Measurements from ENCODE around the gene SELPLG. TPM values are rescaled to one million over a fixed set of nuclear protein-coding genes. Genes with fewer than 3 reads are reported as not detected.
A peak's percentile ranks its signal among the peaks of the same experiment; 100 is the strongest.
"Not testable (repeated sequence)": the region's sequence is repeated elsewhere in the genome, so short reads cannot be mapped to it uniquely, and the experiment has no call there.

Gene SELPLG
- total RNA-seq, 1 experiment from 2014 or later = 2.9 TPM

- H3K9me3 ChIP-seq (replicated peaks) = no peaks in the 10 kb centered on the region
- DNase-seq (ENCODE audit: low read depth in 1 of 2, low spot score in 2 of 2) = no peak
- peaks cover 12% of the 10 kb centered on the region for H3K36me3 ChIP-seq
- H3K27me3 ChIP-seq (replicated peaks) = no peaks in the 10 kb centered on the region; the same call in 1 of the 2 replicates
- H3K4me3 ChIP-seq = no peak overlapping the region
- no peak overlapping the region for H3K27ac ChIP-seq
- peaks cover 4% of the 10 kb centered on the region for H3K4me1 ChIP-seq (replicated peaks)
These were observed 47.8 kb downstream of the SELPLG start for GRCh38 chr12:108585864-108586263.

GRCh38 chr12:108584456-108585065 lies 49.1 kb downstream of the SELPLG start:
- Histone ChIP-seq H3K4me3 (no peak overlapping the region), H3K9me3 (replicated peaks) (no peaks in the 10 kb centered on the region), H3K4me1 (replicated peaks) (no peaks in the 10 kb centered on the region), H3K36me3 (no peaks in the 10 kb centered on the region), H3K27me3 (replicated peaks) (no peaks in the 10 kb centered on the region; the same call in 1 of the 2 replicates), H3K27ac (no peak overlapping the region)
- no peak for DNase-seq (ENCODE audit: low read depth in 1 of 2, low spot score in 2 of 2)

GRCh38 chr12:108583991-108584390 lies 49.7 kb downstream of the SELPLG start:
- no peaks in the 10 kb centered on the region; the same call in 1 of the 2 replicates for H3K27me3 ChIP-seq (replicated peaks)
- no peak overlapping the region for H3K27ac ChIP-seq
- H3K4me3 ChIP-seq = no peak overlapping the region
- H3K4me1 ChIP-seq (replicated peaks) = no peaks in the 10 kb centered on the region
- no peaks in the 10 kb centered on the region for H3K36me3 ChIP-seq
- no peaks in the 10 kb centered on the region for H3K9me3 ChIP-seq (replicated peaks)
- DNase-seq (ENCODE audit: low read depth in 1 of 2, low spot score in 2 of 2) = no peak

GRCh38 chr12:108582978-108583770 lies 50.5 kb downstream of the SELPLG start:
- DNase-seq (ENCODE audit: low read depth in 1 of 2, low spot score in 2 of 2) = no peak
- 0 out of 2 replicates have a peak, but pooled peaks cover under 1% of the 10 kb centered on the region for H3K4me1 ChIP-seq (replicated peaks)
- H3K27ac ChIP-seq = no peak overlapping the region
- H3K36me3 ChIP-seq = no peaks in the 10 kb centered on the region
- no peak overlapping the region for H3K4me3 ChIP-seq
- no peaks in the 10 kb centered on the region; the same call in 1 of the 2 replicates for H3K27me3 ChIP-seq (replicated peaks)
- H3K9me3 ChIP-seq (replicated peaks) = no peaks in the 10 kb centered on the region

- Histone ChIP-seq H3K36me3 (no peaks in the 10 kb centered on the region), H3K4me3 (no peak overlapping the region), H3K27me3 (replicated peaks) (no peaks in the 10 kb centered on the region; the same call in 1 of the 2 replicates), H3K27ac (no peak overlapping the region), H3K4me1 (replicated peaks) (0 out of 2 replicates have a peak, but pooled peaks cover 2% of the 10 kb centered on the region), H3K9me3 (replicated peaks) (no peaks in the 10 kb centered on the region)
- DNase-seq (ENCODE audit: low read depth in 1 of 2, low spot score in 2 of 2) = no peak
These were observed 51.2 kb downstream of the SELPLG start for GRCh38 chr12:108582509-108582908.

DNA sequence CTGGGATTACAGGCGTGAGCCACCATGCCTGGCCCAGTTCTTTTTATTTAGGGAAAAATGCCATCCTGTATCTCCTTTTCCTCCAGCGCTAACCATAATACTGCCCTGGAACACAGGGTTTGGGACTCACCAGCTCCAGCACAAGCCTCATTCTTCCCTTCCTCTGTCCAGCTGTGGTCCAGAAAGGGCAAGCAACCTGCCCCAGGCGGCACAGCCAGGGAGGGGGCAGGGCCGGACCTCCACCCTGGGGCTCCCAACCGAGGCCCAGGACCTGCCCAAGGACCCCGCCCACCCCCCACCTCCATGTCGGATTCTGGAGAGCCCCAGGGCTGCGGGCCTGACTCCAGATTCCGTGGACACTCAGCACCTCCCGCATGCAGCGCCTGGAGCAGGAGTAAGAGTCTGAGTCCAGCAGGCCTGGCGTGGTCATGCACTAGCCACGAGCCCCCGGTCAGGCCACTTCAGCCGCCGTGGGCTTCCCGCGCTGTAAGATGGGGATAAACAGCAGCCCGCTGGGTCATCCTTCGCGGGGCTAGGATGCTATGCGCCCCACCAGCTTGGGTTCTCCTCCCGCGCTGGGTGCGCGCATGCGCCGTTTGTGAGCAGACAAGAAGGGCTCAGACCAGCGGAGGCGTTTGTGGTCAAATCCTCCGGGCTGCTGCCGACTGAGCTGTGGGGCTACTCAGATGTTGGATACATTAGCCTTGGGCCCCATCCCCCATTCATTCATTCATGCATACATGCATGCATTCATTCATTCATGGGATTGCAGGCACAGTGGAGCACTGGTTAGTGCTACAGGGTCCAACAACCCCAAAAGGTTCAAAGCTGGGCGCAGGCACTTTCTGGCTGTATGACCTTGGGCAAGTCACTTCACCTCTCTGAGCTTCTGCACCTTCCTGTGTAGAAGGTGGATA lies 52.1 kb downstream of the SELPLG start:
- Histone ChIP-seq H3K4me1 (replicated peaks) (0 out of 2 replicates have a peak, but pooled peaks cover 2% of the 10 kb centered on the region), H3K27me3 (replicated peaks) (no peaks in the 10 kb centered on the region; the same call in 1 of the 2 replicates), H3K4me3 (no peak overlapping the region), H3K27ac (no peak overlapping the region), H3K9me3 (replicated peaks) (no peaks in the 10 kb centered on the region), H3K36me3 (no peaks in the 10 kb centered on the region)
- no peak for DNase-seq (ENCODE audit: low read depth in 1 of 2, low spot score in 2 of 2)

- DNase-seq (ENCODE audit: low read depth in 1 of 2, low spot score in 2 of 2) = no peak
- no peaks in the 10 kb centered on the region; the same call in 1 of the 2 replicates for H3K27me3 ChIP-seq (replicated peaks)
- peaks cover 10% of the 10 kb centered on the region for H3K4me1 ChIP-seq (replicated peaks)
- no peak overlapping the region for H3K4me3 ChIP-seq
- H3K36me3 ChIP-seq = no peaks in the 10 kb centered on the region
- H3K27ac ChIP-seq = no peak overlapping the region
- no peaks in the 10 kb centered on the region for H3K9me3 ChIP-seq (replicated peaks)
These were observed 53.2 kb downstream of the SELPLG start for GRCh38 chr12:108580531-108580930.

GRCh38 chr12:108578813-108579212 lies 54.9 kb downstream of the SELPLG start:
- DNase-seq (ENCODE audit: low read depth in 1 of 2, low spot score in 2 of 2) = no peak
- peaks cover 10% of the 10 kb centered on the region for H3K4me1 ChIP-seq (replicated peaks)
- no peak overlapping the region for H3K4me3 ChIP-seq
- no peaks in the 10 kb centered on the region for H3K9me3 ChIP-seq (replicated peaks)
- H3K27me3 ChIP-seq (replicated peaks) = no peaks in the 10 kb centered on the region
- no peaks in the 10 kb centered on the region for H3K36me3 ChIP-seq
- H3K27ac ChIP-seq = no peak overlapping the region

DNA sequence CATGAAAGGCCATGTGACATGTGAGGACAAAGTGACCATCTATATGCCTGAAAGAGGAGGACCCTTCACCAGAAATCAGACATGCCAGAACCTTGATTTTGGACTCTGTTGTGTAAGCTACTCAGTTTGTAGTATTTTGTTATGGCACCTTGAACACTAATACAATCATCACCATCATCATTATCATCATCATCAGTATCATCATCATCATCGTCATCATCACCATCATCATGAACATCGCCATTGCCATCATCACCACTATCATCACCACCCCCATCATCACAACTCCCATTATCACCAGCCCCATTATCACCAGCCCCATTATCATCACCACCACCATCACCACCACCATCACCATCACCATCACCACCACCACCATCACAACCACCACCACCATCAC lies 55.4 kb downstream of the SELPLG start:
- Histone ChIP-seq H3K27me3 (replicated peaks) (no peaks in the 10 kb centered on the region), H3K4me3 (no peak overlapping the region), H3K36me3 (no peaks in the 10 kb centered on the region), H3K4me1 (replicated peaks) (peaks cover 12% of the 10 kb centered on the region), H3K9me3 (replicated peaks) (no peaks in the 10 kb centered on the region), H3K27ac (no peak overlapping the region)
- no peak for DNase-seq (ENCODE audit: low read depth in 1 of 2, low spot score in 2 of 2)

DNA sequence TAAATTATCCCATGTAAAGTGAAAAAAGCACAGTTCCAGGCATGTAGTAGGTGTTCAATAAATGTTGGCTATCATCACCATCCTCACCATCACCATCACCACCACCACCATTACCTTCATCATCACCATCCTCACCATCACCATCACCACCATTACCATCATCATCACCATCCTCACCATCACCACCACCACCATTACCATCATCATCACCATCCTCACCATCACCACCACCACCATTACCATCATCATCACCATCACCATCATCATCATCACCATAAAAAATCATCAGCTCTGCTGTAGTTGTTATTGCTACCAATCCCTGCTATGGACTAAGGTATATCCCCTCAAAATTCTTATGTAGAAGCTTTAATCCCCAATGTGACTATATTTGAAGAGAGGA lies 56.2 kb downstream of the SELPLG start:
- DNase-seq (ENCODE audit: low read depth in 1 of 2, low spot score in 2 of 2) = no peak
- Histone ChIP-seq H3K4me3 (no peak overlapping the region), H3K27me3 (replicated peaks) (no peaks in the 10 kb centered on the region), H3K9me3 (replicated peaks) (no peaks in the 10 kb centered on the region), H3K4me1 (replicated peaks) (peaks cover 18% of the 10 kb centered on the region), H3K27ac (no peak overlapping the region), H3K36me3 (no peaks in the 10 kb centered on the region)

- H3K4me1 ChIP-seq (replicated peaks) = peaks cover 25% of the 10 kb centered on the region
- H3K27ac ChIP-seq = no peak overlapping the region
- no peaks in the 10 kb centered on the region for H3K36me3 ChIP-seq
- DNase-seq (ENCODE audit: low read depth in 1 of 2, low spot score in 2 of 2) = no peak
- H3K9me3 ChIP-seq (replicated peaks) = no peaks in the 10 kb centered on the region
- no peak overlapping the region for H3K4me3 ChIP-seq
- H3K27me3 ChIP-seq (replicated peaks) = no peaks in the 10 kb centered on the region
These were observed 56.9 kb downstream of the SELPLG start for GRCh38 chr12:108576660-108577234.

GRCh38 chr12:108575199-108575912 lies 58.3 kb downstream of the SELPLG start:
- peak in 1 of 2 experiments; percentile 13 for DNase-seq (ENCODE audit: low read depth in 1 of 2, low spot score in 2 of 2)
- no peaks in the 10 kb centered on the region for H3K36me3 ChIP-seq
- H3K4me3 ChIP-seq = no peak overlapping the region
- no peaks in the 10 kb centered on the region for H3K9me3 ChIP-seq (replicated peaks)
- no peaks in the 10 kb centered on the region for H3K27me3 ChIP-seq (replicated peaks)
- H3K27ac ChIP-seq = no peak overlapping the region
- H3K4me1 ChIP-seq (replicated peaks) = peaks cover 28% of the 10 kb centered on the region

DNA sequence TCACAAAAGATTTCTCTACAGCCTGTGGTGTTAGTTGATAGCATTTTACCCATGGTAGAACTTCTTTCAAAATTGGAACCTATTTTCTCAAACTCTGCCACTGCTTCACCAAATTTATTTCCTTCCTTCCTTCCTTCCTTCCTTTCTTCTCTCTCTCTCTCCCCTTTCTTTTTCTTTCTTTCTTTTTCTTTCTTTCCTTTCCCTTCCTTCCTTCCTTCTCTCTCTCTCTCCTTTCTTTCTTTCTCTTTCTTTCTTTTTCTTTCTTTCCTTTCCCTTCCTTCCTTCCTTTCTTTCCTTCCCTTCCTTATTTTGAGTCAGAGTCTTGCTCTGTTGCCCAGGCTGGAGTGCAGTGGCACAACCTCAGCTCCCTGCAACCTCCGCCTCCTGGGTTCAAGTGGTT lies 59.4 kb downstream of the SELPLG start:
- H3K4me3 ChIP-seq; H3K27ac ChIP-seq; H3K9me3 ChIP-seq (replicated peaks); DNase-seq (ENCODE audit: low read depth in 1 of 2, low spot score in 2 of 2); H3K36me3 ChIP-seq; H3K27me3 ChIP-seq (replicated peaks): not testable (repeated sequence)
- peaks cover 28% of the 10 kb centered on the region for H3K4me1 ChIP-seq (replicated peaks)

Measured in SJSA1 (cell line).